Measurements from ENCODE around the gene FCHO2. TPM values are rescaled to one million over a fixed set of nuclear protein-coding genes. Genes with fewer than 3 reads are reported as not detected.

Gene FCHO2
- total and polyA plus RNA-seq, 2 donors (not counting 3 experiments of a cell fraction or from before 2014, with no cell fraction given): 12.0 to 25.2 TPM

GRCh38 chr5:73093943-73094342, 138.1 kb downstream of the FCHO2 start:
- DNase-seq (ENCODE audit: low read depth, low spot score) (peak; percentile 8), FAIRE-seq (peak; percentile 38)
- no peaks in the 10 kb centered on the region for H3K27me3 ChIP-seq (ENCODE audit: control insufficient read depth in 2 of 2, insufficient read depth in 2 of 2, low read length in 2 of 2)
- H4K20me1 ChIP-seq (replicated peaks; ENCODE audit: control insufficient read depth, extremely low read depth, insufficient read depth, low read length): no peaks in the 10 kb centered on the region
- H2AFZ ChIP-seq (ENCODE audit: low read depth, low read length): no peak overlapping the region
- H3K9me3 ChIP-seq (replicated peaks; ENCODE audit: control insufficient read depth, insufficient read depth, low read length): no peaks in the 10 kb centered on the region
- H3K79me2 ChIP-seq (ENCODE audit: control insufficient read depth, insufficient read depth, low read length): no peaks in the 10 kb centered on the region
- BruUV-seq (replicated peaks): no TSS peak
- CTCF ChIA-PET: interaction anchor here (1.1 to 2.5 kb wide), 4 partner anchors 77 to 124 kb away, joined by 3 to 13 read pairs (median 4); no protein-coding TSS in a partner anchor
- intact Hi-C loops (cut with micrococcal nuclease) (no loop called here), dilution Hi-C loops (cut with MboI; ENCODE audit: extremely low pct_ligation_motif_present, low sequenced_read_pairs) (no loop called here)
- peaks cover 0 to 4% of the 10 kb centered on the region in 2 experiments for H3K36me3 ChIP-seq (ENCODE audit: control insufficient read depth in 2 of 2, extremely low read depth in 1 of 2, insufficient read depth in 2 of 2, low read length in 2 of 2)
- H3K4me3 ChIP-seq (replicated peaks in 1 of 3; ENCODE audit: insufficient read depth in 1 of 3, low read depth in 1 of 3, low read length in 3 of 3): no peak overlapping the region
- H3K4me1 ChIP-seq (ENCODE audit: control insufficient read depth, extremely low read depth, insufficient read depth, low read length): no peaks in the 10 kb centered on the region
- H3K9me1 ChIP-seq (replicated peaks; ENCODE audit: control insufficient read depth, extremely low read depth, insufficient read depth, low read length): no peaks in the 10 kb centered on the region
- H3K4me2 ChIP-seq (ENCODE audit: insufficient read depth, low read length): no peak overlapping the region
- no peak overlapping the region for H3K9ac ChIP-seq (replicated peaks; ENCODE audit: extremely low read depth, insufficient read depth, low read length)
- POLR2A ChIA-PET: no interaction called here
- H3K27ac ChIP-seq (ENCODE audit: insufficient read depth, low read depth, low read length): no peak overlapping the region
- TF ChIP-seq GATA2 (IDR thresholded peaks at IDR 0.05; ENCODE audit: insufficient read depth, insufficient read length, low read depth, low read length) (no peak), POLR2AphosphoS5 (IDR thresholded peaks at IDR 0.05; ENCODE audit: insufficient read depth, low read depth, low read length) (no peak), FOS (IDR thresholded peaks at IDR 0.05; ENCODE audit: borderline replicate concordance, insufficient read depth, low read length) (peak; percentile 47), CTCF (IDR thresholded peaks at IDR 0.05; ENCODE audit: extremely low read depth in 1 of 2, insufficient read depth in 1 of 2, low read depth in 1 of 2, low read length in 2 of 2) (no peak), EZH2 (IDR thresholded peaks at IDR 0.05; ENCODE audit: borderline replicate concordance, low read depth, low read length, severe bottlenecking) (no peak), MYC (IDR thresholded peaks at IDR 0.05; ENCODE audit: low read depth, low read length) (no peak)
